GM18498 (cell line): ENCODE results near the gene KLHL24.
"Not testable (repeated sequence)": the region's sequence is repeated elsewhere in the genome, so short reads cannot be mapped to it uniquely, and the experiment has no call there.

Source experiments
- ATAC-seq: cut with Tn5 transposase; IDR thresholded peaks from one replicate; pipeline ENCODE4 v1.9.1; 2021; ENCODE audit warnings: mild to moderate bottlenecking, moderate library complexity; ENCODE audit not compliant: unreplicated experiment

The KLHL24 gene

DNA sequence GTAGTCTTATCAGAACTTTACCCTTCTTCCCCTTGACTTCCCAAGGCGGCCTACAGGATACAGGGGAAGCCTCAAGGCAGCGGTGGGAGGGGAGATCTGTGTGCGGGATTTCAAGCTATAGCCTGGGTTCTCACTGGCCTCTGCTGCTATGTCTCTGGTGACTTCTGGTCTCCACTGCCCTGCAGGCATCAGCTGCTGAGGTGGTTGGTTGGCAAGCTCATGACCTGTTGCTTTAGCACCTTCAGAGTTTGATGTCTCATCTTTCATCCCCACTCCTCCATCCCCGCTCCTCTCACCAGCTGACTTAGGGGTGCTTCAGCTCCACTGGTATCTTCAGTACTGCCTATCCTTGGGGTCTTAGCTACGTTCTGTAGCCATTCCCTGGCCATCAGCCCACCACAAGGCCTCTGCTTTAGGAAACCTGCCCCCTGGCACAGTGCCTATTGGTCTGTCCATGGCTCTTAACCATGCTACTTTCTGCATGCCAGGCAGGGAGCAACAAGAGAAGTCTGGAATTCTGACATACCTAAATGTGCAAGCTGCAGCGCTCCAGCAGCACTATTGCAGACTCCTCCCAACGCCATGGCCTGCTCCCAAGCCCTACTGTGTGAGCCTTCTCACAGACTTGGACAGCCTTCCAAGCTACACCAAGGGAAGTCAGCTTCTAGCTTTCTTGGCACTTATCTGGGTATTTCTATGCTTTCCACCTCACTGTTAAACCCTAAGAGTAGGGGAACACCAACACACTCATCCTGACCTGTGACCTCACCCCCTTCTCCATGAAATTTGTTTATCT, 60.3 kb downstream of the KLHL24 start:
- no peak for ATAC-seq

DNA sequence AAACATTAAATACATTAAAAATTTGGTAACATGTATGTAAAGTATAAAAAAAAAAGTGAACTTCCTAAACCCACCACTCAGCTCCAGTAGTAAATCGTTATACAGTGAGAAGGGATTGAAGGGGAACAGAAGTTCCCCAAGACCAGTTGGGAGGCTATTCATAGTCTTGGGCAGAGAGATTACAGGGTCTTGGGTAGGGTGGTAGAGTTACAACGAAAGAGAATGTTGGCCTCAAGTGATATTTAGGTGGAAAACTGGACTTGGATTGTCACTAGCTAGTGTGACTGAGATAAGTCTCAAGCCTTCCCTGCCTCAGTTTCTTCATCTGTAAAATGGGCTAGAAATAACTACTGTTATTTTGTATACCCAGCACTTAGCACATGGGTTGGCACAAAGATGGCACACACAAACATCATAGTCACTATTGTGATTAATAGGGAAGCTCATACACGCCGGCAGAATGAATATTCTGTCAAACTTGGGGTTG, 61.7 kb downstream of the KLHL24 start:
- ATAC-seq = no peak

GRCh38 chr3:183697610-183698317, 62.3 kb downstream of the KLHL24 start, which contains the start of gene YEATS2:
Gene YEATS2, plus strand, starts transcription at chr3:183697797. Its CDS starts 17,366 bp downstream, at chr3:183715163.
- ATAC-seq = peak; percentile 87

- ATAC-seq = peak; percentile 28
Measured at GRCh38 chr3:183698318-183698751, 62.9 kb downstream of the KLHL24 start.

GRCh38 chr3:183698756-183699155, 63.3 kb downstream of the KLHL24 start:
- no peak for ATAC-seq

- no peak for ATAC-seq
Measured at GRCh38 chr3:183699238-183699947, 64.0 kb downstream of the KLHL24 start.

GRCh38 chr3:183701744-183702143, 66.3 kb downstream of the KLHL24 start:
- no peak for ATAC-seq

- ATAC-seq = not testable (repeated sequence)
Measured at GRCh38 chr3:183703892-183704291, 68.5 kb downstream of the KLHL24 start.

- no peak for ATAC-seq
Measured at GRCh38 chr3:183710231-183710630, 74.8 kb downstream of the KLHL24 start.

- ATAC-seq = no peak
Measured at GRCh38 chr3:183711516-183711915, 76.1 kb downstream of the KLHL24 start.

GRCh38 chr3:183714622-183715021, 79.2 kb downstream of the KLHL24 start:
- ATAC-seq = no peak

DNA sequence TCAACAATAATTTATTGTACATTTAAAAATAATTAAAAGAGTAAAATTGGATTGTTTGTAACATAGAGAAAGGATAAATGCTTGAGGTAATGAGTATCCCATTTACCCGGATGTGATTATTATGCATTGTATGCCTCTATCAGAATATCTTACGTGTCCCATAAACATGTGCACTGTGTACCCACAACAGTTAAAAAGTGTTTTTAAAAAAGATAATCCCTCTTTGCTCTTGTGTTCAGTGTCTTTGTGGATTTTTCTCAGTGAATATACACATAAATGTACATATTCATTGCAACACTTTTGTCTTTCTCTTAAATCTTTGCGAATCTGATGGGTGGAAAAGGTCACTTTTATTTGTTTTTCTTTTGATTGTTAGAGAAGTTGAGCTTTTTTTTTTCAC, 82.6 kb downstream of the KLHL24 start:
- ATAC-seq = no peak

DNA sequence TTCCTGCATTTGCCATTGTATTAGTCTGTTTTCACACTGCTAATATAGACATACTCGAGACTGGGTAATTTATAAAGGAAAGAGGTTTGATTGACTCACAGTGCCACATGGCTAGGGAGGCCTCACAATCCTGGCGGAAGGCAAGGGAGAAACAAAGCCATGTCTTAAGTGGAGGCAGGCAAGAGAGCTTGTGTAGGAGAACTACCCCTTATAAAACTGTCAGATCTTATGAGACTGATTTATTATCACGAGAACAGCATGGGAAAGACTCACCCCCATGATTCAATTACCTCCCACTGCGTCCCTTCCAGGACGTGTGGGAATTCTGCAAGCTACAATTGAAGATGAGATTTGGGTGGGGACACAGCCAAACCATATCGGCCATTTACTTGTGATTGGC, 90.0 kb downstream of the KLHL24 start:
- ATAC-seq = no peak

GRCh38 chr3:183728204-183728603, 92.8 kb downstream of the KLHL24 start:
- no peak for ATAC-seq

GRCh38 chr3:183730361-183730760, 94.9 kb downstream of the KLHL24 start:
- ATAC-seq = no peak

DNA sequence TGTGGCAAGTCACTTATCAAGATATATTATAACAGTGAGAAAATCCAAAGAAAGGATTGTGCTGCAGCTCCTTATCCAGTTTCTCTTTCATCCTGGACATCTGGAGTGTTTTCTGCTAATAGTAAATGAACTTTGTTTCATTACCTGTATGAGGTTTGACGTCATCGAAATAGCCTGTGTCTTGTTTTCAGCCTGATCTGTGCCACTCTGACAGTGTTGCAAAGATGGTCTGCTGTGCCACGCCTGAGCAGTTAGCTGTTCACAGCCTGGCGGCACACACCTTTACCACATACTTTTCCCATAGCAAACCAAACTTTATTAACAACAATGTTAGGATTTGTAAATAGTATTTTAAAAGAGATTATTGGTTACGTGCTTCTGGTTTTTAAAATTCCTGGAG, 96.2 kb downstream of the KLHL24 start:
- no peak for ATAC-seq

- ATAC-seq = no peak
Measured at GRCh38 chr3:183733553-183733952, 98.1 kb downstream of the KLHL24 start.
